Ishikawa (cell line): ENCODE data around the gene APOBR.

Experiments used
- EGR1 ChIP-seq: IDR thresholded peaks from 2 replicates; pipeline ENCODE4 v1.6.1; 2012
- EP300 ChIP-seq: IDR thresholded peaks from 2 replicates; pipeline ENCODE4 v1.6.1; 2012; ENCODE audit warnings: borderline replicate concordance
- MAX ChIP-seq: IDR thresholded peaks from 2 replicates; pipeline ENCODE4 v1.6.1; 2012
- TEAD4 ChIP-seq: IDR thresholded peaks from 2 replicates; pipeline ENCODE4 v1.6.1; 2012
- ZBTB7A ChIP-seq: IDR thresholded peaks from 2 replicates; pipeline ENCODE4 v1.6.1; 2012; ENCODE audit warnings: low read depth

GRCh38 chr16:28482026-28482425 lies 12.4 kb upstream of the APOBR start:
- no peak for TF ChIP-seq MAX
- TF ChIP-seq EP300 = no peak
- no peak for TF ChIP-seq EGR1
- TF ChIP-seq ZBTB7A = no peak
- no peak for TF ChIP-seq TEAD4
